ENCODE results near the gene MRPL51. TPM values are rescaled to one million over a fixed set of nuclear protein-coding genes. Genes with fewer than 3 reads are reported as not detected.

The MRPL51 gene
- total and polyA plus RNA-seq, 9 of the 15 experiments (the other 6 are each of a cell fraction or from before 2014, with no cell fraction given) = 127 to 727 (median 208) TPM

DNA sequence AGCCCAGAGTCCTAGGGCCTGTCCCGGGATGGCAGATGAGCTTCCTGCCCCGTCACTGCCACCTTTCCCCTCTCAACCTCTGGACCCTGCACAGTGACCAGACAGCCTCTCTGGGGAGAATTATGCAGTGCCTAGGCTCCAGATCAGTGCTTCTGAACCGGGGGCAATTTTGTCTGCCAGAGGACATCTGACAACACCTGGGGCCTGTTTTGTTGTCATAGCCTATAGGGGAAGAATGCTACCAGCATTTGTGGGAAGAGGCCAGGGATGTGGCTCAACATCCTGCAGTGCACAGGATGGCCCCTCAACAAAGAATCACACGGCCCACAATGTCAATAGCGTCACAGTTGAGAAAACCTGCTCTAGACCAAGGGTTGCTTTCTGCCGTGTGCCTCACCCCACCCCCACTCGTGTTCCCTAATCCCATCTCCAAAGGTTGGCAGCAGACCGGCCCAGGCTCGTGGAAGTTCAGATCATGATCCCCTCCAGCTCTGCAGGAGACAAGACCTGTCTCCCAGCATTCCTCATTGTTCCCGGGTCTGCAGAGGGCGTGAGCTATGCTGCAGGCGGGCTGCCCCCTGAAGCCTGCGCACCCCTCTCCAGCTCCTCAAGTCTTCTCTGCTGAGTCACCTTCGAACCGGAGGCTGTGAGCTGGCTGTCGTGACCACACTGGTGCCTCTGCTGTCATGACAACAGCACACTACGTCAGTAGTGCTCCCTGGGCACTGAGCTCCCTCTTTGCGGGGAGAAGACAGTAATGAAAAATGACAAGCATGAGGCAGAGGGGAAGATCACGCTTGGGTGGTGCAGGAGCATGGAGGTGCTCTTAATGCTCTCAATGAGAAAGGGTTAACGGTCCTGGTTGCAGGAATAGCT is 39.2 kb upstream of the MRPL51 start (continued):
- TF ChIP-seq, protein P1, sequence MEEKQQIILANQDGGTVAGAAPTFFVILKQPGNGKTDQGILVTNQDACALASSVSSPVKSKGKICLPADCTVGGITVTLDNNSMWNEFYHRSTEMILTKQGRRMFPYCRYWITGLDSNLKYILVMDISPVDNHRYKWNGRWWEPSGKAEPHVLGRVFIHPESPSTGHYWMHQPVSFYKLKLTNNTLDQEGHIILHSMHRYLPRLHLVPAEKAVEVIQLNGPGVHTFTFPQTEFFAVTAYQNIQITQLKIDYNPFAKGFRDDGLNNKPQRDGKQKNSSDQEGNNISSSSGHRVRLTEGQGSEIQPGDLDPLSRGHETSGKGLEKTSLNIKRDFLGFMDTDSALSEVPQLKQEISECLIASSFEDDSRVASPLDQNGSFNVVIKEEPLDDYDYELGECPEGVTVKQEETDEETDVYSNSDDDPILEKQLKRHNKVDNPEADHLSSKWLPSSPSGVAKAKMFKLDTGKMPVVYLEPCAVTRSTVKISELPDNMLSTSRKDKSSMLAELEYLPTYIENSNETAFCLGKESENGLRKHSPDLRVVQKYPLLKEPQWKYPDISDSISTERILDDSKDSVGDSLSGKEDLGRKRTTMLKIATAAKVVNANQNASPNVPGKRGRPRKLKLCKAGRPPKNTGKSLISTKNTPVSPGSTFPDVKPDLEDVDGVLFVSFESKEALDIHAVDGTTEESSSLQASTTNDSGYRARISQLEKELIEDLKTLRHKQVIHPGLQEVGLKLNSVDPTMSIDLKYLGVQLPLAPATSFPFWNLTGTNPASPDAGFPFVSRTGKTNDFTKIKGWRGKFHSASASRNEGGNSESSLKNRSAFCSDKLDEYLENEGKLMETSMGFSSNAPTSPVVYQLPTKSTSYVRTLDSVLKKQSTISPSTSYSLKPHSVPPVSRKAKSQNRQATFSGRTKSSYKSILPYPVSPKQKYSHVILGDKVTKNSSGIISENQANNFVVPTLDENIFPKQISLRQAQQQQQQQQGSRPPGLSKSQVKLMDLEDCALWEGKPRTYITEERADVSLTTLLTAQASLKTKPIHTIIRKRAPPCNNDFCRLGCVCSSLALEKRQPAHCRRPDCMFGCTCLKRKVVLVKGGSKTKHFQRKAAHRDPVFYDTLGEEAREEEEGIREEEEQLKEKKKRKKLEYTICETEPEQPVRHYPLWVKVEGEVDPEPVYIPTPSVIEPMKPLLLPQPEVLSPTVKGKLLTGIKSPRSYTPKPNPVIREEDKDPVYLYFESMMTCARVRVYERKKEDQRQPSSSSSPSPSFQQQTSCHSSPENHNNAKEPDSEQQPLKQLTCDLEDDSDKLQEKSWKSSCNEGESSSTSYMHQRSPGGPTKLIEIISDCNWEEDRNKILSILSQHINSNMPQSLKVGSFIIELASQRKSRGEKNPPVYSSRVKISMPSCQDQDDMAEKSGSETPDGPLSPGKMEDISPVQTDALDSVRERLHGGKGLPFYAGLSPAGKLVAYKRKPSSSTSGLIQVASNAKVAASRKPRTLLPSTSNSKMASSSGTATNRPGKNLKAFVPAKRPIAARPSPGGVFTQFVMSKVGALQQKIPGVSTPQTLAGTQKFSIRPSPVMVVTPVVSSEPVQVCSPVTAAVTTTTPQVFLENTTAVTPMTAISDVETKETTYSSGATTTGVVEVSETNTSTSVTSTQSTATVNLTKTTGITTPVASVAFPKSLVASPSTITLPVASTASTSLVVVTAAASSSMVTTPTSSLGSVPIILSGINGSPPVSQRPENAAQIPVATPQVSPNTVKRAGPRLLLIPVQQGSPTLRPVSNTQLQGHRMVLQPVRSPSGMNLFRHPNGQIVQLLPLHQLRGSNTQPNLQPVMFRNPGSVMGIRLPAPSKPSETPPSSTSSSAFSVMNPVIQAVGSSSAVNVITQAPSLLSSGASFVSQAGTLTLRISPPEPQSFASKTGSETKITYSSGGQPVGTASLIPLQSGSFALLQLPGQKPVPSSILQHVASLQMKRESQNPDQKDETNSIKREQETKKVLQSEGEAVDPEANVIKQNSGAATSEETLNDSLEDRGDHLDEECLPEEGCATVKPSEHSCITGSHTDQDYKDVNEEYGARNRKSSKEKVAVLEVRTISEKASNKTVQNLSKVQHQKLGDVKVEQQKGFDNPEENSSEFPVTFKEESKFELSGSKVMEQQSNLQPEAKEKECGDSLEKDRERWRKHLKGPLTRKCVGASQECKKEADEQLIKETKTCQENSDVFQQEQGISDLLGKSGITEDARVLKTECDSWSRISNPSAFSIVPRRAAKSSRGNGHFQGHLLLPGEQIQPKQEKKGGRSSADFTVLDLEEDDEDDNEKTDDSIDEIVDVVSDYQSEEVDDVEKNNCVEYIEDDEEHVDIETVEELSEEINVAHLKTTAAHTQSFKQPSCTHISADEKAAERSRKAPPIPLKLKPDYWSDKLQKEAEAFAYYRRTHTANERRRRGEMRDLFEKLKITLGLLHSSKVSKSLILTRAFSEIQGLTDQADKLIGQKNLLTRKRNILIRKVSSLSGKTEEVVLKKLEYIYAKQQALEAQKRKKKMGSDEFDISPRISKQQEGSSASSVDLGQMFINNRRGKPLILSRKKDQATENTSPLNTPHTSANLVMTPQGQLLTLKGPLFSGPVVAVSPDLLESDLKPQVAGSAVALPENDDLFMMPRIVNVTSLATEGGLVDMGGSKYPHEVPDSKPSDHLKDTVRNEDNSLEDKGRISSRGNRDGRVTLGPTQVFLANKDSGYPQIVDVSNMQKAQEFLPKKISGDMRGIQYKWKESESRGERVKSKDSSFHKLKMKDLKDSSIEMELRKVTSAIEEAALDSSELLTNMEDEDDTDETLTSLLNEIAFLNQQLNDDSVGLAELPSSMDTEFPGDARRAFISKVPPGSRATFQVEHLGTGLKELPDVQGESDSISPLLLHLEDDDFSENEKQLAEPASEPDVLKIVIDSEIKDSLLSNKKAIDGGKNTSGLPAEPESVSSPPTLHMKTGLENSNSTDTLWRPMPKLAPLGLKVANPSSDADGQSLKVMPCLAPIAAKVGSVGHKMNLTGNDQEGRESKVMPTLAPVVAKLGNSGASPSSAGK (IDR thresholded peaks at IDR 0.05) = no peak
- TF ChIP-seq GABPB2 (CRISPR knock-in tag; conservative IDR thresholded peaks at IDR 0.05) (no peak), CSDE1 (IDR thresholded peaks at IDR 0.05) (peak in 1 of 2 experiments; percentile 82; a peak in 2 of 4 replicates), ZNF408 (CRISPR knock-in tag; IDR thresholded peaks at IDR 0.05; ENCODE audit: low read depth) (no peak), LEF1 (IDR thresholded peaks at IDR 0.05) (peak; percentile 63; the same call in 1 of the 2 replicates), MAFG (tag; conservative IDR thresholded peaks at IDR 0.05) (peak; percentile 91), ZBTB7A (IDR thresholded peaks at IDR 0.05; ENCODE audit: borderline replicate concordance, control insufficient read depth, low read depth, low read length) (peak; percentile 58; the same call in 1 of the 2 replicates), CC2D1A (IDR thresholded peaks at IDR 0.05) (no peak)
- TF ChIP-seq, protein P2, sequence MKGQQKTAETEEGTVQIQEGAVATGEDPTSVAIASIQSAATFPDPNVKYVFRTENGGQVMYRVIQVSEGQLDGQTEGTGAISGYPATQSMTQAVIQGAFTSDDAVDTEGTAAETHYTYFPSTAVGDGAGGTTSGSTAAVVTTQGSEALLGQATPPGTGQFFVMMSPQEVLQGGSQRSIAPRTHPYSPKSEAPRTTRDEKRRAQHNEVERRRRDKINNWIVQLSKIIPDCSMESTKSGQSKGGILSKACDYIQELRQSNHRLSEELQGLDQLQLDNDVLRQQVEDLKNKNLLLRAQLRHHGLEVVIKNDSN (CRISPR knock-in tag; IDR thresholded peaks at IDR 0.05) = peak; percentile 22; the same call in 1 of the 2 replicates
- TF ChIP-seq, protein P3, sequence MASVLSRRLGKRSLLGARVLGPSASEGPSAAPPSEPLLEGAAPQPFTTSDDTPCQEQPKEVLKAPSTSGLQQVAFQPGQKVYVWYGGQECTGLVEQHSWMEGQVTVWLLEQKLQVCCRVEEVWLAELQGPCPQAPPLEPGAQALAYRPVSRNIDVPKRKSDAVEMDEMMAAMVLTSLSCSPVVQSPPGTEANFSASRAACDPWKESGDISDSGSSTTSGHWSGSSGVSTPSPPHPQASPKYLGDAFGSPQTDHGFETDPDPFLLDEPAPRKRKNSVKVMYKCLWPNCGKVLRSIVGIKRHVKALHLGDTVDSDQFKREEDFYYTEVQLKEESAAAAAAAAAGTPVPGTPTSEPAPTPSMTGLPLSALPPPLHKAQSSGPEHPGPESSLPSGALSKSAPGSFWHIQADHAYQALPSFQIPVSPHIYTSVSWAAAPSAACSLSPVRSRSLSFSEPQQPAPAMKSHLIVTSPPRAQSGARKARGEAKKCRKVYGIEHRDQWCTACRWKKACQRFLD (CRISPR knock-in tag; IDR thresholded peaks at IDR 0.05) = peak; percentile 47; the same call in 1 of the 2 replicates
- TF ChIP-seq, protein P4, sequence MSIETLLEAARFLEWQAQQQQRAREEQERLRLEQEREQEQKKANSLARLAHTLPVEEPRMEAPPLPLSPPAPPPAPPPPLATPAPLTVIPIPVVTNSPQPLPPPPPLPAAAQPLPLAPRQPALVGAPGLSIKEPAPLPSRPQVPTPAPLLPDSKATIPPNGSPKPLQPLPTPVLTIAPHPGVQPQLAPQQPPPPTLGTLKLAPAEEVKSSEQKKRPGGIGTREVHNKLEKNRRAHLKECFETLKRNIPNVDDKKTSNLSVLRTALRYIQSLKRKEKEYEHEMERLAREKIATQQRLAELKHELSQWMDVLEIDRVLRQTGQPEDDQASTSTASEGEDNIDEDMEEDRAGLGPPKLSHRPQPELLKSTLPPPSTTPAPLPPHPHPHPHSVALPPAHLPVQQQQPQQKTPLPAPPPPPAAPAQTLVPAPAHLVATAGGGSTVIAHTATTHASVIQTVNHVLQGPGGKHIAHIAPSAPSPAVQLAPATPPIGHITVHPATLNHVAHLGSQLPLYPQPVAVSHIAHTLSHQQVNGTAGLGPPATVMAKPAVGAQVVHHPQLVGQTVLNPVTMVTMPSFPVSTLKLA (conservative IDR thresholded peaks at IDR 0.05) = peak; percentile 40 to 68; a peak in 3 of 4 replicates
